NCI-H2227 (cell line): ENCODE data around the gene RALB.
A peak's percentile ranks its signal among the peaks of the same experiment; 100 is the strongest.
"Not testable (repeated sequence)": the region's sequence is repeated elsewhere in the genome, so short reads cannot be mapped to it uniquely, and the experiment has no call there.

ENCODE experiments used
- DNase-seq: peaks from one replicate; lab custom pipeline; 2025; ENCODE audit not compliant: unreplicated experiment; lab: John Stamatoyannopoulos, UW

The RALB gene

GRCh38 chr2:120291401-120292311 is 39.0 kb downstream of the RALB start:
- DNase-seq: no peak

GRCh38 chr2:120293096-120294007 is 40.7 kb downstream of the RALB start:
- DNase-seq: no peak

GRCh38 chr2:120294008-120294340 is 41.3 kb downstream of the RALB start:
- DNase-seq: no peak

GRCh38 chr2:120298173-120298835 is 45.7 kb downstream of the RALB start:
- no peak for DNase-seq

- no peak for DNase-seq
These were observed 46.4 kb downstream of the RALB start for GRCh38 chr2:120299004-120299403.

GRCh38 chr2:120299561-120299960 is 46.9 kb downstream of the RALB start:
- DNase-seq: no peak

GRCh38 chr2:120300385-120300784 is 47.7 kb downstream of the RALB start:
- no peak for DNase-seq

GRCh38 chr2:120301284-120301683 is 48.6 kb downstream of the RALB start:
- no peak for DNase-seq

GRCh38 chr2:120302301-120302700 is 49.6 kb downstream of the RALB start:
- no peak for DNase-seq

- no peak for DNase-seq
These were observed 50.5 kb downstream of the RALB start for GRCh38 chr2:120303177-120303576.

GRCh38 chr2:120305296-120305695 is 52.6 kb downstream of the RALB start:
- DNase-seq: no peak

GRCh38 chr2:120305937-120306490 is 53.4 kb downstream of the RALB start:
- DNase-seq: no peak

- no peak for DNase-seq
These were observed 54.8 kb downstream of the RALB start for GRCh38 chr2:120307482-120307881.

GRCh38 chr2:120308038-120308910 is 55.6 kb downstream of the RALB start:
- DNase-seq: no peak

- no peak for DNase-seq
These were observed 57.5 kb downstream of the RALB start for GRCh38 chr2:120310136-120310535.

GRCh38 chr2:120310841-120311240 is 58.2 kb downstream of the RALB start:
- DNase-seq: not testable (repeated sequence)

- no peak for DNase-seq
These were observed 59.4 kb downstream of the RALB start for GRCh38 chr2:120312076-120312475.

- DNase-seq: peak; percentile 82
These were observed 60.4 kb downstream of the RALB start for GRCh38 chr2:120312860-120313694.
